Activated CD8-positive, alpha-beta T cell treated with anti-CD3 and anti-CD28 coated beads for 36 hours (primary cell): ENCODE results near the gene DOCK4. TPM values are rescaled to one million over a fixed set of nuclear protein-coding genes. Genes with fewer than 3 reads are reported as not detected.

Source experiments
- ATAC-seq: fragments of 200-7000 bp; cut with Tn5 transposase; one replicate; pipeline ENCODE4 v1.10.0; 2021; ENCODE audit warnings: mild to moderate bottlenecking, moderate library complexity
- CTCF ChIA-PET: fragments of 350-600 bp; sonication (Branson Sonifier 250); formaldehyde crosslinking; loops from one replicate; lab custom pipeline; 2021; ENCODE audit warnings: antibody characterized with exemption; lab: Charles Lee
- POLR2A ChIA-PET: fragments of 350-600 bp; sonication (Branson Sonifier 250); formaldehyde crosslinking; loops from one replicate; lab custom pipeline; 2021; ENCODE audit warnings: antibody characterized with exemption; lab: Charles Lee
- DNase-seq: peaks from one replicate; pipeline ENCODE4 v3.0.0-alpha.2; 2020
- H3K27ac Mint-ChIP-seq: one replicate; pipeline ENCODE4 v1.8.0; 2021; ENCODE audit warnings: mild to moderate bottlenecking, mixed read lengths
- H3K27me3 Mint-ChIP-seq: one replicate; pipeline ENCODE4 v1.8.0; 2021; ENCODE audit warnings: mixed read lengths
- H3K36me3 Mint-ChIP-seq: one replicate; pipeline ENCODE4 v1.8.0; 2021; ENCODE audit warnings: low read depth, mixed read lengths
- H3K4me1 Mint-ChIP-seq: one replicate; pipeline ENCODE4 v1.8.0; 2021; ENCODE audit warnings: low read depth, mixed read lengths
- H3K4me3 Mint-ChIP-seq: one replicate; pipeline ENCODE4 v1.8.0; 2021; ENCODE audit warnings: mild to moderate bottlenecking, moderate library complexity, mixed read lengths
- H3K9me3 Mint-ChIP-seq: one replicate; pipeline ENCODE4 v1.8.0; 2021; ENCODE audit warnings: mixed read lengths
- CTCF ChIP-seq: fragments of 200-600 bp; IDR thresholded peaks from one replicate; pipeline ENCODE4 v1.8.0; 2022; ENCODE audit warnings: antibody characterized with exemption, mild to moderate bottlenecking
- intact Hi-C: fragments of 100-400 bp; cut with micrococcal nuclease; formaldehyde crosslinking; loops from one replicate; pipeline ENCODE4 v1.10.0; 2022
- total RNA-seq, 2 experiments: library from RNA; stranded (reverse); gene quantifications; one replicate each; pipeline ENCODE4 v1.2.3, GENCODE V29; 2021

The DOCK4 gene
- total RNA-seq, 2 experiments from 2014 or later: 0.31 to 0.32 TPM

- H3K27me3 Mint-ChIP-seq: no peaks in the 10 kb centered on the region
- TF ChIP-seq CTCF: no peak
- intact Hi-C loops: no loop called here
- H3K9me3 Mint-ChIP-seq: no peaks in the 10 kb centered on the region
- no peak overlapping the region for H3K4me3 Mint-ChIP-seq
- POLR2A ChIA-PET: no interaction called here
- ATAC-seq (no peak), DNase-seq (no peak)
- H3K4me1 Mint-ChIP-seq: no peaks in the 10 kb centered on the region
- CTCF ChIA-PET: no interaction called here
- no peaks in the 10 kb centered on the region for H3K36me3 Mint-ChIP-seq
- H3K27ac Mint-ChIP-seq: no peak overlapping the region
Observed at GRCh38 chr7:112112822-112113255, 93.4 kb downstream of the DOCK4 start.

DNA sequence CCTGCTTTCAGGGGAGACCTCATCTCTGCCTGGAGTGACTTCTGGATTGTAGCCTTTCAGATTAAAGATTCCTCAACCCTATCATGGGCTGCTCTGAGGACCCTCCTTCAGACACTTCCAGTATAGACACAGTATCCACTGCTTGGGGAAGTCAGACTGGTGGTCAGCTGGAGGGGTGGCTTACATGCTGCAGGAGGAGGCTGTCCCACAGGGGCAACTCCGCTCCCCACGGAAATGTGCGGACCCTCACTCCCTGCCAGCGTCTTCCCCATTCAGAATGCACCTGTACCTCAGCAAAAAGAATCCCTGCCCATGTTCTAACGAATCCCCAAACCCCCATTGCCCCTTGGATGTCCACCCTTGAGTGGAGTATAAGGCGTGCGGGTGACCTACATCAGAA lies 95.5 kb downstream of the DOCK4 start:
- H3K27ac Mint-ChIP-seq: no peak overlapping the region
- H3K36me3 Mint-ChIP-seq: no peaks in the 10 kb centered on the region
- H3K4me3 Mint-ChIP-seq: no peak overlapping the region
- H3K4me1 Mint-ChIP-seq: no peaks in the 10 kb centered on the region
- H3K27me3 Mint-ChIP-seq: no peaks in the 10 kb centered on the region
- intact Hi-C loops: no loop called here
- CTCF ChIA-PET: no interaction called here
- ATAC-seq: no peak
- H3K9me3 Mint-ChIP-seq: no peaks in the 10 kb centered on the region
- no peak for TF ChIP-seq CTCF
- POLR2A ChIA-PET: no interaction called here
- DNase-seq: no peak

- ChIA-PET CTCF (no interaction called here), POLR2A (no interaction called here)
- no peaks in the 10 kb centered on the region for H3K9me3 Mint-ChIP-seq
- H3K27me3 Mint-ChIP-seq: no peaks in the 10 kb centered on the region
- DNase-seq (no peak), ATAC-seq (no peak)
- TF ChIP-seq CTCF: no peak
- H3K4me3 Mint-ChIP-seq: no peak overlapping the region
- intact Hi-C loops: no loop called here
- no peaks in the 10 kb centered on the region for H3K36me3 Mint-ChIP-seq
- H3K27ac Mint-ChIP-seq: no peak overlapping the region
- H3K4me1 Mint-ChIP-seq: no peaks in the 10 kb centered on the region
Observed at GRCh38 chr7:112110175-112110574, 96.0 kb downstream of the DOCK4 start.

DNA sequence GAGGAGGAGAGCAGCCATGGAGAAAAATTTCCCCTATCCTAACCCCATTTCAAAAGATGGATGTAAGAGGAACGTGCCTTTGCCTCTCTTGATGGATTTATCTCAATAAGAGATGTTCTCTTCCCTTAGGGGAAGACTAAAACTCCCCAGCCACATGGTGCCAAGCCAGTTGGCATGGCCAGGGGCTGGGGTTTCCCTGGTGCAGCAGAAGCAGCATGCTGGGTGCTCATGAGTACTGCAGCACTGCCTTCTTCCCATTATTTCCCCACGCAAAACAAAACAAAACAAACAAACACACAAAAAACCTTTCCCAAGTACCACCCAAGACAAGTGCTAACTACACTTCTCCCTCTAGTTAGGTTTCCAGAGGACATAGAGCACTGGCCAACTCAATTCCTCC lies 97.2 kb downstream of the DOCK4 start:
- ChIA-PET POLR2A (no interaction called here), CTCF (no interaction called here)
- no peak overlapping the region for H3K27ac Mint-ChIP-seq
- no peak overlapping the region for H3K4me3 Mint-ChIP-seq
- no peaks in the 10 kb centered on the region for H3K27me3 Mint-ChIP-seq
- no peaks in the 10 kb centered on the region for H3K9me3 Mint-ChIP-seq
- DNase-seq (no peak), ATAC-seq (no peak)
- no peaks in the 10 kb centered on the region for H3K36me3 Mint-ChIP-seq
- intact Hi-C loops: no loop called here
- no peaks in the 10 kb centered on the region for H3K4me1 Mint-ChIP-seq
- TF ChIP-seq CTCF: no peak

DNA sequence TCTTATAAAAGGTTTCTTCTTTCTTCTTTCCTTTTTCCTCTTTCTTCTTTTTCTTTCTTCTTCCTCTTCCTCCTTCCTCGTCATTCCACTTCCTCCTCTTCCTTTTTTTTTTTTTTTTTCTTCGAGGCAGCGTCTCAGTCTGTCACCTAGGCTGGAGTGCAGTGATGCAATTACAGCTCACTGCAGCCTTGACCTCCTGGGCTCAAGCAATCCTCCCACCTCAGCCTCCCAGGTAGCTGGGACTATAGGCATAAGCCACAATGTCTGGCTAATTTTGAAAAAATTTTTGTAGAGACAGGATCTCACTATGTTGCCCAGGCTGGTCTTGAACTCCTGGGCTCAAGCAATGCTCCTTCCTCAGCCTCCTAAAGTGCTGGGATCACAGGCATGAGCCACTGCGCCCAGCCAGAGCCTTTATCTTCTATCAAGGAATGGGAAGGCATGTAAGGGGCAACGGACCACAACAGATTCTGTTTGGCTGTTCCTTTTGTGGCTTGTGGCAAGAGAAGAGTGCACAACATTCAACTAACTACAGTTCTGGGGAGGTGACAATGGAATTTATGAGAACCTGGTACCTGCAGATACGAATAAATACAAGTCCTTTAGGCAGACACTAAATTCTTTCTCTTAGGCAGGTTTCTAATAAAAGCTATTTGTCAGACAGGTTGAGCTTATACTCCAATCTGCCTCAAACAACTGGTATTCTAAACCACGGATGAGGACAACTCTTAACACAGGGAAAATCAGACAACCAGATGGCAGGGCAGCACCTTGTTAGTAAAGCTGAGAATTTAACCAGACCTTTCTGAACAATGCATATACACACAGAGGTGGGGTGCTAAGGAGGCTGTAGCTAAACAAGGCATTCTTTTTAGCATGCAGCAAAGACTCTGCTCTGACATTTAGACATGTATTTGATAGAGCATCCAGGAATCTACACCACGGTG lies 100.3 kb downstream of the DOCK4 start:
- no peak for DNase-seq
- Mint-ChIP-seq H3K4me3 (no peak overlapping the region), H3K36me3 (no peaks in the 10 kb centered on the region), H3K4me1 (no peaks in the 10 kb centered on the region), H3K27me3 (no peaks in the 10 kb centered on the region), H3K9me3 (no peaks in the 10 kb centered on the region), H3K27ac (no peak overlapping the region)
- POLR2A ChIA-PET: no interaction called here
- intact Hi-C loops: no loop called here
- no peak for TF ChIP-seq CTCF
- ATAC-seq: no peak
- CTCF ChIA-PET: no interaction called here
